NCI-H1436 (cell line): ENCODE results near the gene DCTN3.
"Not testable (repeated sequence)": the region's sequence is repeated elsewhere in the genome, so short reads cannot be mapped to it uniquely, and the experiment has no call there.

ENCODE experiments used
- DNase-seq: peaks from one replicate; lab custom pipeline; 2025; lab: John Stamatoyannopoulos, UW

The DCTN3 gene

DNA sequence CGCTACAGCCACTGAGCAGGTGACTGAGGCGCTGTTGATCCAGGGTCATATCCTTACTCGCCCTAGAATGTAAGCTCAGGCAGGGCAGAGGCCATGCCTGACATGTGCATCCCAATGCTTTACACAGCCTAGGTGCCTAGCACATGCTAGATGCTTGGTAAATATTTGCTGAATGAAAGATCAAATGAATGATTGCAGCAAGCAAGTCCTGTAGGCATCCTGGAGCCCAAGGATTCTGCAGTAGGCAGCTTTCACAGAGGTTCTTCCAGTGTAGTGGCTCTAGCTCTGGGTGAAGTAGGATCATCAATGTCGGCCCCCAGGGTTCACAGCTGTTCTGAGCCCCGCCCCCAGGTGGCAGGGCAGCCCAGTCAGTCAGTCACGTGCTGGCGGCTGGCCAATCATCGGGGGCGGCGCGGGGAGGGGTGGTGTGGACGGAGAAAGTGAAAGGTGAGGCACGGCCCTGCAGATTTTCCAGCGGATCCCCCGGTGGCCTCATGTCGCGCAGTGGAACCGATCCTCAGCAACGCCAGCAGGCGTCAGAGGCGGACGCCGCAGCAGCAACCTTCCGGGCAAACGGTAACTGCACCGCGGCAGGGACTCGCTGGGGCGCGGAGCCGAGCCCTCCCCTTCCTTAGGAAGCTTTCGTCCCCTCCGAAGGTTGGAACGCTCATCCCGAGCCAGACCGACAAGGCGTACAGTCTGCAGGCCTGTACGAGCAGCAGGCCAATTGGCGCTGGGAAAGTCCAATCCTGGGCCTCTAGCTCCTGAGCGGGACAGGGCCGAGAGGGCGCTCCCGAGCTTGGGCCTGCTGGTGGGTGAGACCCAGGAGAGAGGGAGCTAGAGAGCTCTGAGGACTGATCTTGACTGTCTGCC lies 26.2 kb upstream of the DCTN3 start, which contains the start of gene GALT:
GALT (plus strand) TSS at position 465 of the 873 bp plus-strand sequence; CDS start at position 495, 30 bp downstream.
- DNase-seq = peak; percentile 88

GRCh38 chr9:34644766-34645314 lies 24.5 kb upstream of the DCTN3 start:
- DNase-seq = no peak

DNA sequence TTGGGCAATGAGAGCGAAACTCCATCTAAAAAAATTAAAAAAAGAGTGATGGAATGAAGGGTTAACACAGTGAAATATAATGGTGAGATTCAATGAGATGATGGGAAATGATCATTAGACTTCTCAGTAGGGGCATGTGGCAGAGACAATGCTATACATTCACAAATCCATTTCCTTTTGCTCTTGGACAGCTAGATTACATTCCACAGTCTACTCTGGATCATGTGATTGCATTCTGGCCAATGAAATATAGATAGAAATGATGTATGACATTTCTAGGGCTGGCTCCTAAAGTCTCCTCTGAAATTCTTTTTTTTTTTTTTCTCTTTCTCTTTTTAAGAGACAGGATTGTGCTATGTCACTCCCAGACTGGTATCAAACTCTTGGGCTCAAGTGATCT lies 22.4 kb upstream of the DCTN3 start:
- DNase-seq = no peak

DNA sequence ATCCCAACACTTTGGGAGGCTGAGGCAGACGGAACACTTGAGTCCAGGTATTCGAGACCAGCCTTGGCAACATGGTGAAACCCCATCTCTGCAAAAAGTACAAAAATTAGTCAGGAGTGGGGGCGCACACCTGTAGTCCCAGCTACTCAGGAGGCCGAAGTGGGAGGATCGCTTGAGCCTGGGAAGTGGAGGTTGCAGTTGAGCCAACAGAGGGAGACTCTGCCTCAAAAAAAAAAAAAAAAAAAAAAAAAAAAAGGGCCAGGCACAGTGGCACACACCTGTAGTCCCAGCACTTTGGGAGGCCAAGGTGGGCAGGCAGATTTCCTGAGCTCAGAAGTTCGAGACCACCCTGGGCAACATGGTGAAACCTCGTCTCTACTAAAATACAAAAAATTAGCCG lies 19.0 kb upstream of the DCTN3 start:
- not testable (repeated sequence) for DNase-seq

DNA sequence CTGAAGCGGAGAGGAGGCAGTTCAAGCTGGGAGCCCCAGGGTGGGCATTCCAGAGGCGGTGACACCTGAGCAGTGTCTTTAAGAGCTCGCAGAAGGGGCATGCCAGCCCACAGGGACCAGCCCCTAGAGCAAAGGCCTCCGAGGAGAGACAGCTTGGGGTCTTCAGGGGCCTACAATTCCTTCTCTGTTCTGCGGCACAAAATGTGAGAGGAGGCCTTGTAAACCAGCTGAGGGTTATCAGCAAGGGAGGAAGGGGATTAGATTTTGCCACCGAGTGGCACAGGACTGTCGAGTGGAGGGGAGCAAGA lies 17.8 kb upstream of the DCTN3 start:
- DNase-seq = no peak

DNA sequence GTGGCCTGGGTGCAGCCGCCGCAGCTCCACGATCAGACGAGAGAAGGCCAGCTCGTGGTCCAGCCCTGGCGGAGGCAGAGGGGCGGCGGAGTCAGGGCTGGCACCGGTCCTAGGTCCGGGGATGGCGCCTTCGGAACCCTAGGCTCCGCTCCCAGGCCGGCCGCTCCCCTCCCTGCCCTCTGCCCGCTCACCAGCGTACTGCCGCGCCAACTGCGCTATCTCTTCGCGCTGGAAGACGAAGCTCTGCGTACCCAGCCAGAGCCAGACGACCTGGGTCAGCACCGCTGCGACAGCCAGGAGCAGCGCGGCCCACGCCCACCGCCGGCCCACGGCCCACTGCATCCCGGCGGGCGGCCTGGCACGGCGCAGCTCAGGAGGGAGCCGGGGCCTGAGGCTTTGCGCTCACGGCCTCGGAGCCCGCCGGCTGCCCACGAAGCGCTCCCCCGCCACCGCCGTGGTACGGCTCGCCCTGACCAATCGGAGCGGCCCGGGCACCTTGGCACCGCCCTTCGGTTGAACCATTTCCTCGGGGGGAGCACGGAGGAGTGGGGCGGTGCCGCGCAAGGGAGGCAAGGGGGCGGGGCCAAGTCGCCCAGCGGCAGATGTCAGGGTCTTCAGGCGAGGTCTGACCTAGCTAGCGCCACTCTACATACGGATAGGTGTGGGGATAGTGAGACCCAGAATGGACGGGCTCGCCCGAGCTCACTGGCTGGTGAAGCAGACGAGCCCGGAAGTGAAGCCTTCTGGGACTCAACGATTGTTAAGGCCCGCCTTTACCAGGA lies 17.3 kb upstream of the DCTN3 start, which contains the start of gene SIGMAR1:
SIGMAR1 (minus strand) TSS at position 432 of the 782 bp plus-strand sequence; CDS start at position 342, 90 bp downstream.
- peak; percentile 89 for DNase-seq

GRCh38 chr9:34636791-34637355 lies 16.6 kb upstream of the DCTN3 start:
- no peak for DNase-seq

DNA sequence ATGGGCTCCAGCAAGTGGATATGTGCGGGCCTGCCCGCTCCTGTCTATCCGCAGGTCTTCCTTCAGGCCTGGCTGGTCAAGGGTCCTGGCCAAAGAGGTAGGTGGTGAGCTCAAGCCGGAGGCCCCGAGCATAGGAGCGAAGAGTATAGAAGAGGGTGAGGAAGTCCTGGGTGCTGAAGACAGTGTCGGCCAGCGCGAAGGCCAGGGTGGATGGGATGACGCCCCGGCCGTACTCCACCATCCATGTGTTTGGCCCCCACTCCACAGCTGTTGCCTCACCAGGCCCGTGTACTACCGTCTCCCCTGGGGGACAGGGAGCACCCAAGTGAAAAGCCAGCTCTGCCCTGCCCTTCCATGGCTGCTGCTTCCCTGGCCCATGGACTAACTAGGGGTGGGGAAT lies 15.3 kb upstream of the DCTN3 start:
- DNase-seq = no peak

DNA sequence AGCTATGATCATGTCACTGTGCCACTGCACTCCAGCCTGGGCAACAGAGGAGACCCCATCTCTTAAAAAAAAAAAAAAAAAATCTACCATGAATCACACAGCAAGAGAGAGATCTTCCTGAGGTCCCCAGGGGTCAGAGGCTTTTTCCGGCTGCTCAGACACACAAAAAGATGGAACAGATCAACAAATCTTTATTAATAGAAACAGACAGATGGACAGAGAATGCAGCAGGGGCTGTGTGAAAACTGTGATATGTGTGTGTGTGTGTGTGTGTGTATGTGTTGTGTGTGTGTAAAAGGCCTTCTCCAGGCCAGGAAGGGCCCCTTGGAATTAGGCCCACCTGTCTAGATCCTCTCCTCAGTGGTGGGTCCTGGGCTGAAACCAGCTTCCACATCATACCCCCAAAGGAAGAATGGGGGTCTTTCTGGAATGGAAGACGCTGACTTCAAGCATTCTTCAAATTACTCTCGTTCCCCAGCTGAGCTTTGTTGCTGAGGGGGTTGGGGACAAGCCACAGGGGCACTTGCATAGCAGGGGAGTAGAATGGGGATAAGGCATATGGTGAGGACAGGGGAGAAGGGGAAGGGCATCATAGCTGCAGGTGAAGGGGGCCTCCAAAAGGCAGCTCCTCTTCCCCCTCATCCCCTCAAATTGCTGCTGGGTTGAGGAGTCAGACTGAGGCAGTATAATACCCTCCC lies 14.4 kb upstream of the DCTN3 start:
- DNase-seq = no peak

- peak; percentile 36 for DNase-seq
Observed at GRCh38 chr9:34633851-34634550, 13.7 kb upstream of the DCTN3 start.

DNA sequence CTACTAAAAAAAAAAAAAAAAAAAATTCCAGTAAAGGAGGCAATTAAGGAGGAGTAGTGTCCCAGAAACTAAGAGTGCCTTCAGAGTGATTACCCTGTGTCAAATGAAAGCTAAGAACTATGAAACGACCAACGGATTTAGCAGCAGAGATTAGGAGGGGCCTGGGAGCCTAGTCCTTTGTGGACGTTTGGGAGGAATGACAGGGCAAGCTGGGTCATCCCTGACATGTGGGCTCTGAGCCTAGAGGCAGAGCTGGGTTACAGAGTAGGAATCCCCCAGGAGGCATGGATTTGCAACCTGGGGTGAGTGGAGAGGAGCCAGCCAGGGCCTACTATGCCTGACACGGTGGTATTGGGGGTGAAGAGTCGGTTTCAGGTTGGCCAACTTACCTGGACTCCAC lies 12.9 kb upstream of the DCTN3 start:
- DNase-seq = no peak

DNA sequence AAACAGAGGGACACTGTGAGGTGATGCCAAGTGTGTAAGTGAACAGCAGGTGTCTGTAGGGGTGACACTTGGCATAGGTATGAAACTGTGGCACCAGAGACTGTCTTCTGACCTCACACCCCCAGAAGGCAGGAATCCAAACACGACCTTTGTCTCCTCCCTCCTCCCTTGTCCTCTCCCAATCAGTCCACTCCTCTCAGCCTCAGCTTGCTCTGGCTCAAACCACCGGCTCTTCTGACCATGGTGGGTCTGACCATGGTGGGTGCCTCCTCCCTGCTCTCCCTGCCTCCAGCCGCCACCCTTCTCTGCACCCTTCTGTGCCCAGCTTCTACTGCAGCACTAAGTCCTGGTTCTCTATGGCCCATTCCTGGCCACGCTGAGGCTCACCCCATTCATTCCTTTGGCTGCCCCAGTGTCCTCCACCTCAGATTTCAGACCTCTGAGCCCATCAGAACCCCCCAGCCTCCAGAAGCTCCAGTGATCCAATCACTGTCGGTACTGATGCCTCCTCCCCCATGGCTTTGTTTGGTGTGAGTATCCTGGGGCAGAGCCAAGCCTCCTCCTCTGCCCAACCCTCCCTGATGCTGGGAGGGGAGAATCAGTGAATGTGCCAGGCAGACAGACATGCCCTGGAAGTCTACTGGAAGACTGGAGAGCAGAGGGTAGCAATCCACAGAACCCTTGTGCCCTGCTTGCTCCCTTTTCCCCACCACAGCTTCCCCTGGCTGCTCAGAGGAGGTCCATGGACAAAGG lies 10.3 kb upstream of the DCTN3 start:
- no peak for DNase-seq

DNA sequence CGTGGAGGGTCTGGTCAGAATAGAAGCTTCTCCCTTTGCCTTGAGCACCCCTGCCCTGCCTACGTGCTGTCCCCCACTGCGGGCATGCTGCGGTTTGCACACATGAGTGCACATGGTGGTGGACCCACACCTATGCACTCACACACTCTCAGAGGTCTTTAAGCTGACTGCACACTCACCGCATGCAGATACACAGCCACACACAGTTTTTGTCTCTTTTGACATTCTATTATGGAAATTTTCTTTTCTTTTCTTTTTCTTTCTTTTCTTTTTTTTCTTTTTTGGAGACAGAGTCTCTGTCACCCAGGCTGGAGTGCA lies 9.2 kb upstream of the DCTN3 start:
- DNase-seq = no peak

DNA sequence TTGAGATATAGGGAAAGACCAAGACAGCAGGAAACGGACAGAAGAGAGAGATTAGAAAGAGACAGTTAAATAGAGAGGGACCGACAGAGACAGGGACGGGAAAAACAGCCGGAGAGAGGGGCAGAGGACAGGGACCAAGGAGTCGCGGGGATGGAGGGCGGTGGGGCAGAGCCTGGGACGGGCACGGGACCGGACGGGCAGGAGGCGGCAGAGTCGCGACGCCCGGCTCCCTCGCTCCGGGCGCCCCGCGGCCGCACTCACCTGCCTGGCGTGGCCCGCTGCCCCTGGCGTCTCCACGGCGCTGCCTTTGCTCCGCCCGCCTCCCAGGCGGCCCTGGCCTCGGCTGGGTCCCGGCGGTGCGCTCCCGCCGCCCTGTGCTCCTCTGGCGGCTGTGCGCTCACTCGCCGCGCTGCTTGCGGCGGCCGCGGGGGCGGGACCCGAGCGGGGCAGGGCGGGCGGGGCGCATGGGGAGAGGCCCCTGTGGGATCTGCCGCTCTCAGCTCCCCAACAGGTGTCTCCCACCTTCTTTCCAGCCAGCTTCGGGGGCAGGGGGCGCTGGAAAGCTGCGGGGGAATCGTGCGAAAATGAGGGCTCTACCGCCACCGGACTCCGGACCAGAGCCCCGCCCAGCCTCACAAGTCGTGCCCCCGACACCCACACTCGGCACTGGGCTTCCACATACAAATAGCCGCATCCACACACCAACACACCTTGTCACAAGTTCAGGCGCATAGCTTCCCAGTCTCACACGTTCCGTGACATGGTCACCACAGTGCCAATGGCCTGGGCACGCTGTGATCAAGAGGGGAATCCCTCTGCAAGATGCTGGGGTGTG lies 8.6 kb upstream of the DCTN3 start, which contains the start of gene ARID3C:
ARID3C (minus strand) TSS at position 411 of the 835 bp plus-strand sequence. CDS start 1,052 bp downstream, outside the sequence.
- DNase-seq = peak; percentile 16

DNA sequence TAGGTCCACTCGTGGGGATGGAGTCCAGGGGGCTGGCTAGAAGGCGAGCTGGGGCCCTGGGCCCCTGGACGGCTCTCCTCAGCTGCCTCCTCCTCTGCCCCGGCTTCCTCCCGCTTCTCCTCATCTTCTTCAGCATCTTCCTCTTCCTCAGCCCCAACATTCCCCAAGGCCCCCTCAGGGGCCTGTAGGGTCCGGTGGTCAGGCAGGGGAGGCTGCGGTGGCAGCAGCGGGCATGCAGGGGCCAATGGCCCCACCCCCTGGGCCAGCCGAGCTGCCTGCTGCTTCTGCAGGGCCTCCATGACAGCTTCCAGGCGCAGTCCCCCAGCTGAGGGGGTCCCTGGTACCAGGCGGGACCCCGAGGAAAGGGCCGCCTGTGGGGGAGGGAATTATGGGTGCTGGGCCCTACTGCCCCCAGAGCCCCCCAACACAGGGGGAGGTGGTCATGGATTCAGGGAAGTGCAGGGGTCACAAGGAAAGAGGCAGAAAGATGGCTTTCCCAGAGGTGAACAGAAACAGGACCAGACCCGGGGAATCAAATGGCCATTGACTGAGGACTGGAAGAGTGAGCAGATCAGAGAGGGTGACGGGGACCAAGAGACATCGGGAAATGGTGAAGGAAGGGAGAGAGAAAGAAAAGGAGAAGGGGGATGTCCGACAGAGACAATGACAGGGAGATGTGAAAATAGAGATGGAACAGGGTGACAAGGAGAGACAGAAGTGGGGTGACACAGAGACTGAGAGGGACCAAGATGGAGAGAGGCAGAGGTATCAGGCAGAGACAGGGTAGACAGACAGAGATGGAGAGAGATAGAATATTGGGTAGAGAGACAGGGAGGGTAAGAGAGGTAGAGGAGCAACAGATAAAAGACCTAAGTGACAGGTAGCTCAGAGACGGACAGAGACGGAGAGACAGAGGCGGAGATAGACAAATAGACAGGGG lies 7.7 kb upstream of the DCTN3 start:
- DNase-seq = no peak

- DNase-seq = no peak
Observed at GRCh38 chr9:34625186-34625486, 4.8 kb upstream of the DCTN3 start.

DNA sequence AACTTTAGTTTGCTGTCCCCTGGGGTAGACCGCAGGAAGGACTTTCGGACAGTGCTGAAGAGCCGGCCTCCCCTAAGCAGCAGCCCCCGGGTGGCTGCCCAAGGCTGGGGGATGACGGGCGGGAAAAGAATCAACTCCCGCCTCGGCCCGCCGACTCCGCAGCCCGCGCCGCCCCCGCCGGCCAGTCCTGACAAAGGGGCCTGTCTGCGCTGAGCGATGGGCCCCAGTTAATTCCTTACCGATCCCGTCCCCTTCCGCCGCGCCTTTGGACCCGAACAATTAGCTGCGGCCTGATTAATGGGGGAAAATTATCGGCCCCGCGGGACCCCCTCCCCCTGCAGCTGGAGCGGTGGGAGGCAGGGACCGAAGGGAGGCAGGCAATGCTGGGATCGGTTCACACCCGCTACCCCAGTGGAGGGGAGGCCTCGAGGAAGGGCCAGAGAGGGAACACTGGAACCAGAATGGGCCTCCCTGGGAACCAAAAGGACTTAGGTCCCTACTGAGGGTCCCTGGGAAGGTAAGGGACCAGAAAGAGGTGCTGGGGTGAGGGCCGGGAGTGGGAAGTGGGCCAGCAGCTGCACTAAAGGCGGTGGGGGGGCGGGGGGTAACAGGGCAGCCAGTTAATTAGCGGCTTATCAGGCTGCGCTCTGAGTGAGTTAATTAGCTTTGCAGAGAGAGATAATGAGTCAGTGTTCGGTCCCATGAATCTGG lies 4.3 kb upstream of the DCTN3 start:
- no peak for DNase-seq
